UCSD-AML1 (cell line): Measurements from ENCODE around the gene COL6A3.

ENCODE experiments used
- DNase-seq: peaks from one replicate; lab custom pipeline; 2025; ENCODE audit not compliant: unreplicated experiment; lab: John Stamatoyannopoulos, UW

The COL6A3 gene

GRCh38 chr2:237298151-237299118, 115.5 kb downstream of the COL6A3 start:
- DNase-seq = no peak

GRCh38 chr2:237297421-237298150, 116.4 kb downstream of the COL6A3 start:
- DNase-seq = no peak

GRCh38 chr2:237296756-237297155, 117.2 kb downstream of the COL6A3 start:
- no peak for DNase-seq

GRCh38 chr2:237295889-237296480, 118.0 kb downstream of the COL6A3 start:
- DNase-seq = no peak

- DNase-seq = no peak
These were observed 119.5 kb downstream of the COL6A3 start for GRCh38 chr2:237294460-237294859.

GRCh38 chr2:237293978-237294377, 120.0 kb downstream of the COL6A3 start:
- DNase-seq = no peak

- no peak for DNase-seq
These were observed 122.7 kb downstream of the COL6A3 start for GRCh38 chr2:237291138-237291792.

- no peak for DNase-seq
These were observed 123.7 kb downstream of the COL6A3 start for GRCh38 chr2:237290261-237290660.

- no peak for DNase-seq
These were observed 124.8 kb downstream of the COL6A3 start for GRCh38 chr2:237289139-237289538.

GRCh38 chr2:237287872-237288271, 126.1 kb downstream of the COL6A3 start:
- DNase-seq = no peak

- no peak for DNase-seq
These were observed 130.6 kb downstream of the COL6A3 start for GRCh38 chr2:237283131-237283928.

- DNase-seq = no peak
These were observed 131.3 kb downstream of the COL6A3 start for GRCh38 chr2:237282568-237283128.

GRCh38 chr2:237281836-237282306, 132.1 kb downstream of the COL6A3 start:
- no peak for DNase-seq

GRCh38 chr2:237280939-237281338, 133.0 kb downstream of the COL6A3 start:
- no peak for DNase-seq

- DNase-seq = no peak
These were observed 133.7 kb downstream of the COL6A3 start for GRCh38 chr2:237280229-237280628.

GRCh38 chr2:237279012-237279768, 134.8 kb downstream of the COL6A3 start:
- no peak for DNase-seq

- DNase-seq = no peak
These were observed 135.4 kb downstream of the COL6A3 start for GRCh38 chr2:237278568-237278967.

- no peak for DNase-seq
These were observed 137.1 kb downstream of the COL6A3 start for GRCh38 chr2:237276716-237277490.
